SJCRH30 (cell line): ENCODE data around the gene HACD2. TPM values are rescaled to one million over a fixed set of nuclear protein-coding genes. Genes with fewer than 3 reads are reported as not detected.

Experiments
- DNase-seq, 2 experiments: peaks; one replicate each; pipeline ENCODE4 v3.0.0-alpha.2; 2015 to 2020
- H3K27ac ChIP-seq: fragments of 250-450 bp; sonication (Bioruptor Pico); 2 replicates; pipeline ENCODE4 v1.5.1; 2020; ENCODE audit warnings: mild to moderate bottlenecking, moderate library complexity
- H3K27me3 ChIP-seq: fragments of 250-450 bp; sonication (Bioruptor Pico); 2 replicates; pipeline ENCODE4 v1.5.1; 2020; ENCODE audit warnings: mild to moderate bottlenecking, moderate library complexity
- H3K36me3 ChIP-seq: fragments of 250-450 bp; sonication (Bioruptor Pico); 2 replicates; pipeline ENCODE4 v1.5.1; 2020; ENCODE audit warnings: mild to moderate bottlenecking, moderate library complexity
- H3K4me1 ChIP-seq: fragments of 250-450 bp; sonication (Bioruptor Pico); 2 replicates; pipeline ENCODE4 v1.5.1; 2020; ENCODE audit warnings: mild to moderate bottlenecking, moderate library complexity
- H3K4me3 ChIP-seq: fragments of 250-450 bp; sonication (Bioruptor Pico); 2 replicates; pipeline ENCODE4 v1.5.1; 2020; ENCODE audit warnings: mild to moderate bottlenecking, moderate library complexity
- H3K9me3 ChIP-seq: fragments of 250-450 bp; sonication (Bioruptor Pico); replicated peaks from 2 replicates; pipeline ENCODE4 v1.5.1; 2020; ENCODE audit warnings: mild to moderate bottlenecking, moderate library complexity
- total RNA-seq: library from RNA; depleted of rRNA; stranded (reverse); fragments of >200 nt; shearing (Covaris generic); gene quantifications from 2 replicates; pipeline ENCODE4 v1.2.3, GENCODE V29; 2014

Gene HACD2
- total RNA-seq, 1 experiment from 2014 or later = 37.0 TPM

DNA sequence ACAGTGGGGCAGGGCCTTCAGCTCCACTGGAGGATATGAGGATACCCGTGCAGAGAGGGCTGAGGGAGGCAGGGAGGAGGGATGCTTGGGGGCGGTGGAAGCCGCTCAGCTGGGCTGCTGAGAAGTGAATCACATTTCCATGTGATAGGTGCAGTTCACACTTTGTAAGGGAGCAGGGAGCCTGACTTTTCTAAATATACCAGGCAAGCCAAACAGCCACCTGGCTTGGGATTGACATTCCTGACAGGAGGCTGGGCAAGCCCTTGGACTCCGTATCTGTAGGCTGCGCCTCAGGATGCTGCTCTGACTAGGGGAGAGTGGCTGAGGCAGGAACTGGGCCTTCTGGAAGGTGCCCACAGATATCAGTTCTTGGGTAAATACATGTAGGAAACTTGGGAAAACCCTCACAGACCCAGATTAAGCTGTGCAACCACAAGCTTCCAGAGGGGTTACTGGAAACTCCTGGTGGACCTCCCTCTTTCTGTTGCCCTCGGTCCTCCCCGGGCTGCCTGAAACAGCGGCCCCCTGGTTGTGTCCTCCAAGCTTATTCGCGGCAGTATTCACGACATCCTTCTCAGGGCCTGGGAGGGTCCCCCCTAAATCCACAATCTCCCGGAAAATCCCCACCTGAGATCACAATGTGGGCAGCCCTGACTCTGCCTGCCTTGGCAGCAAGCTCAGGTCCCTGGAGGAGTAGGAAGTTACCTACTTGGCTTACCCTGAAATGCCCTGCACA, 103.0 kb downstream of the HACD2 start:
- no peaks in the 10 kb centered on the region for H3K4me1 ChIP-seq
- H3K9me3 ChIP-seq = no peaks in the 10 kb centered on the region
- H3K36me3 ChIP-seq = no peaks in the 10 kb centered on the region
- H3K4me3 ChIP-seq = no peak overlapping the region
- no peak for DNase-seq
- H3K27ac ChIP-seq = no peak overlapping the region
- H3K27me3 ChIP-seq = no peaks in the 10 kb centered on the region

DNA sequence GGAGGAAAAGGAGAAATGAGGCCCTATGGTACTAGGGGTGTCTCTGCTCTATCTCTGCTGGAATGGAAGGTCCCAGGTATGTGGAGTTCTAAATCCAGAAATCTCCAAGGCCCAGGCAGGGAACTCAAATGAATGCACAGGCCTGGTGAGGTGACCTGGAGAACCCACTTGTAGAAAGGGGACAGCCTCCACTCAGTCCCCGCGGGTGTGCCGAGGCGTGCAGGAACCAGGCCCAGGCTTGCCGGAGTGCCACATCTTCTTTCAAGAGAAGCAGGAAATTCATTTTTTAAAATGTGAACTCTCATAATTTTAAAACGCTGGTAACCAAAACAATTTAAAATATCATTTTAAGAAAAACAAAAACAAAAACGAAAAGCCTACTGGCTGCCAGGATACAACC, 103.8 kb downstream of the HACD2 start:
- Histone ChIP-seq H3K27me3 (0 out of 2 replicates have a peak, but pooled peaks cover 5% of the 10 kb centered on the region), H3K4me3 (no peak overlapping the region), H3K27ac (no peak overlapping the region), H3K36me3 (no peaks in the 10 kb centered on the region), H3K9me3 (no peaks in the 10 kb centered on the region), H3K4me1 (no peaks in the 10 kb centered on the region)
- DNase-seq = no peak

DNA sequence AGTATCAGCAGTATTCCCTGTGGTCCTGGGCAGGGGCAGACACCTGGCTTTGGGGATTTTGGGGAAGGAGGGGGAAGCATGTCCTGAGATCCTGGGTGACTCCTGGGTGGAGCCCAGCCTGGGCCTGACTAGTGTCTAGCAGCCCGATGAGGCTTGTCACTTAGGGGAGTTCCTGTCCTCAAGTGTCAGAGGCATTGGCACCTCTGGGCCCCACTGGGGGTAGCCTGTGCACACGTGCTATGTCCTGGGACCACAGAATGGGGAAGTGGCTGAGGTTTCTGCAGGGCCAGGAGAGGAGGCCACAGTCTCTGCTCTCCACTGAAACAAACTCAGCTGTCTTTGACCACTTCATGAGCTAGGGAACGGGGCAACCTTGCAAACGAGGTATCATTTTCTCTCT, 104.4 kb downstream of the HACD2 start:
- Histone ChIP-seq H3K4me3 (no peak overlapping the region), H3K36me3 (no peaks in the 10 kb centered on the region), H3K9me3 (no peaks in the 10 kb centered on the region), H3K27me3 (0 out of 2 replicates have a peak, but pooled peaks cover 5% of the 10 kb centered on the region), H3K4me1 (no peaks in the 10 kb centered on the region), H3K27ac (no peak overlapping the region)
- DNase-seq = no peak

DNA sequence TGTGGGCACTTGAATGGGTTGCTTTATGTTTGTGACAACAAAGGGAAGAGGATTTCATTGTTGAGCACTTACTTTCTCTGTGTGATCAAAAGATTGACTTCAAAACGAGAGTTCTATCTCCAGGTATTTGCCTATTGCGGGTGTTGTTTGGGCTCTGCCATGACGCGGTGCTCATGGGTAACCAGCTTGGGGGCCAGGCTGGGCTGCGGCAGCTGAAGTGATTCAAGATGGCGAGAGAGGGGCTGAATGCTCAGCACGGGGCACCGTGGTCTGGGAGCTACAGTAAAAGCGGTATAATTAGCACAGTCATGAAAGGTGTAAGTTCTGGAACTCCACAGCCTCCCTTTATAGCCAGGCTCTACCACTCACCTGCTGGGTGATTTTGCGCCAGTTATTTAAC, 105.0 kb downstream of the HACD2 start:
- Histone ChIP-seq H3K36me3 (no peaks in the 10 kb centered on the region), H3K27ac (no peak overlapping the region), H3K4me1 (no peaks in the 10 kb centered on the region), H3K9me3 (no peaks in the 10 kb centered on the region), H3K4me3 (no peak overlapping the region), H3K27me3 (0 out of 2 replicates have a peak, but pooled peaks cover 5% of the 10 kb centered on the region)
- no peak for DNase-seq

DNA sequence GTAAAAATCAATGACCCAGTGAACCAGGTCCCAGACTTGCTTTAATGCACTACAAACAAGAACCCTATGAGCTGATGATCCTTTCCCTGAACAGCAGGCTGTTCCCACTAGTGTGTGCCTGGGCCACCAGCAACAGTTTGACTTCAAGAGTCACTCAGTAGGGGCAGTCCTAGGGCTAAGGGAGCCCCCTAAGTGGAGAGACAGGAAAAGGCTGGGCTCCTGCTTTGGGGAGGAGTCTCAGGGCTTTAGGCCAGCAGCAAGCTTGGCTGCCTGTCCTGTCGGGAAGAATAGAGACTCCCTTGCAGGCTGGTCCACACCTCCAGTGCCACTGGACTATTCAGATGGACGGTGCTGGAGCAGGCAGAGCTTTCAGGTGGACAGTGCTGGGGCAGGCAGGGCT, 106.5 kb downstream of the HACD2 start:
- no peaks in the 10 kb centered on the region for H3K36me3 ChIP-seq
- no peaks in the 10 kb centered on the region for H3K4me1 ChIP-seq
- 0 out of 2 replicates have a peak, but pooled peaks cover 5% of the 10 kb centered on the region for H3K27me3 ChIP-seq
- no peak overlapping the region for H3K27ac ChIP-seq
- H3K9me3 ChIP-seq = no peaks in the 10 kb centered on the region
- no peak for DNase-seq
- no peak overlapping the region for H3K4me3 ChIP-seq

DNA sequence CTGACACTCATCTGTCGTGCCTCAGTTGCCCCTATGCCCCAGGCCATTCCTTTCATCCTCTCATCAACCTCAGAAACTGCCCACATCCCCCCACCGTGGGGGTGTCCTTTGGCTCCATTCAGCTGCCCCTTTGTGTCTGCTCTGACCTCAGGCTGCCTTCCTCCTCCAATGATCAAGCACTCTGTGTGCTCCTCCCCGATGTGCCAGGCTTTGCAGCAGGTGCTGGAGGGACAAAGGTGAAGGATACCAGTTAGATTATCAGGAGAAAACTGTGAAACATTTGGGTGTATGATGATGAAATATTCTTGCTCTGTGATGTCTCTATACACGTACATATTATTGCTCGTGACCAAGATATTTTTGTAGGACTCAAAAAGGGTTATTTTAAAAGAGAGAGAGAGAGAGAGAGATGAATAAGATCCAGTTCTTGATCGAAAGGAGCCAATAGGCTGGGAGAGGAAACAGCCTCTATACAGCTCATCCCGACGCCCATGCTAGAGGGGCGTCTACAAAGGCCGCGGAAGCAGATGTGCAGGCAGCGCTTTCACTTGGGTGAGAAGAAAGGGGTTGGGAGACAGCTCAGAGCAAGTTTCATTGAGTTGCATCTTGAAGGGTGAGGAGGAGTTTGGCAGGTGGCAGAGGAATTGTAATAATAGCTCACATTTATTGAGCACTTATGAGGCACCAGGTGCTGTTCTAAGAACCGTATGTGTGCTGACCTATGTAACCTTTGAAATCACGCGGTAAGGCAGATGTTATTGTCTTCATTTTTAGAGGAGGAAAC, 107.7 kb downstream of the HACD2 start:
- Histone ChIP-seq H3K27ac (no peak overlapping the region), H3K9me3 (no peaks in the 10 kb centered on the region), H3K27me3 (0 out of 2 replicates have a peak, but pooled peaks cover 5% of the 10 kb centered on the region), H3K36me3 (no peaks in the 10 kb centered on the region), H3K4me3 (no peak overlapping the region), H3K4me1 (no peaks in the 10 kb centered on the region)
- DNase-seq = no peak

DNA sequence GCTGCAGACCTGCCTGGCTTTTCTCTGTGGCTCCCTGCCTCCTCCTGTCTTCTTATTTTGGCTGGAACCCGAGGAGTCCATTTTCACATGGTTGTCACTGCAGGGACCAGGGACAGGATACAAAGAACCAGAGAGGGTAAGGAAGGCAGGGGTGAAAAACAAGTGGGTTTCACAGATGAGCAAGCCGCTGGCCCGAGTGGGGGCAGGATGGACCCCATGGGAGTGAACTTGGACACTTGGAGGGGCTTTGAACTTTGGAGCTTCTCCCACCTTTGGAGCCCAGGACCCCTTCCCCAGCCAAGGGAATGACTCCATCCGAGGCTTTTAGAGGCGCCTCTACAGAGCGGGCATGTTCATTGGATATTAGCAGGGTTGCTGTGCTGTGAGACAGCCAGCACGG, 109.1 kb downstream of the HACD2 start:
- Histone ChIP-seq H3K4me1 (no peaks in the 10 kb centered on the region), H3K36me3 (no peaks in the 10 kb centered on the region), H3K27ac (no peak overlapping the region), H3K27me3 (0 out of 2 replicates have a peak, but pooled peaks cover 5% of the 10 kb centered on the region), H3K9me3 (no peaks in the 10 kb centered on the region), H3K4me3 (no peak overlapping the region)
- DNase-seq = no peak

DNA sequence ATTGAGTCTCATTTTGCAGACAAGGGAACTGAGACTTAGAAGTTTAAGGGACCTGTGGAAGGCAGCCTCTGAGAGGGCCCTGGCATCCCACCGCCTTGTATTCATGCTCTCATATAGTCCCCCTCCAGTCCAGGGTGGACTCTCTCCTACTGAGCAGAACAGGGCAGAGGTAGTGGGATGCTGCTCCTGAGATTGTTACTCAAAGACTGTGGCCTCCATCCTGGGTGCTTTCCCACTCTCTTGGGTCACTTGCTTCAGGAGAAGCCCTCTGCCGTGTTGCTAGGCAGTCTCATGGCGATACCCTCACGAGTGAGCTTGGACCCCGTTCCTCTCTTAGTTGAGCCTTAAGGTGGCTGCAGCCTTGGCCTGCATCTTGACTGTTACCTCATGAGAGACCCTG, 113.7 kb downstream of the HACD2 start:
- H3K4me1 ChIP-seq = no peaks in the 10 kb centered on the region
- no peak overlapping the region for H3K4me3 ChIP-seq
- no peaks in the 10 kb centered on the region for H3K36me3 ChIP-seq
- no peak for DNase-seq
- peaks cover 3% of the 10 kb centered on the region for H3K27me3 ChIP-seq
- H3K9me3 ChIP-seq = no peaks in the 10 kb centered on the region
- H3K27ac ChIP-seq = no peak overlapping the region

DNA sequence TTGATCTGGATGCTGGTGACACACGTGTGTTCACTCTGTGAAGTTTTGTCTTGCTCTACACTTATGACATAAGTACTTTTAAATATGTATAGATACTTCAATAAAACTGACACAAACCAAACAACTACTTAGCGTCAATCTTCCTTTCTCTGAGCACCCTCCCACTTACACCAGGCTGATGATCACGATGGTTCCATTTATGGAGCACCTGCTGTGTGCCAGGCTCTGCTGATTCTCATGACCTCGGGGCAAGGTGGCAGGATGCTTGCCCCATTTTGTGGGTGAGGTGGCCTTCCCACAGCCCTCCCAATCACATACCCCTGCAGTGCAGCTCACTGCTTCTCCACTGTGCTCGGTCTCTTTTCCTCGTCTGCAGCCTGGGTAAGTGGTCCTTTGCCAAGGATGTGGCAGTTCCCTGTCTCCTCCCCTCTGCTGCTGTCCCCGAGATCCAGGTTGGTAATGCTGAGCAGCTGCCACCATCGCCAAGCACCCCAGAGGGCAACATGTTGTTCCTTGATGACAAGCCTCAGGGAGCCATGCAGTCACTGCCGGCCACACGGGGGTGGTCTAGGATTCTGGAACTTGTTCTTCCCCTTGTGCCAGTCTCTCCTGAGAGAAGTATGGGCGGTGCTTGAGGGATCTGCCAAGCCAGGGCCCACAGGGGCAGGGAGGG, 115.4 kb downstream of the HACD2 start:
- no peak overlapping the region for H3K4me3 ChIP-seq
- no peak for DNase-seq
- no peaks in the 10 kb centered on the region for H3K36me3 ChIP-seq
- no peak overlapping the region for H3K27ac ChIP-seq
- H3K4me1 ChIP-seq = no peaks in the 10 kb centered on the region
- H3K9me3 ChIP-seq = no peaks in the 10 kb centered on the region
- H3K27me3 ChIP-seq = peaks cover 3% of the 10 kb centered on the region

DNA sequence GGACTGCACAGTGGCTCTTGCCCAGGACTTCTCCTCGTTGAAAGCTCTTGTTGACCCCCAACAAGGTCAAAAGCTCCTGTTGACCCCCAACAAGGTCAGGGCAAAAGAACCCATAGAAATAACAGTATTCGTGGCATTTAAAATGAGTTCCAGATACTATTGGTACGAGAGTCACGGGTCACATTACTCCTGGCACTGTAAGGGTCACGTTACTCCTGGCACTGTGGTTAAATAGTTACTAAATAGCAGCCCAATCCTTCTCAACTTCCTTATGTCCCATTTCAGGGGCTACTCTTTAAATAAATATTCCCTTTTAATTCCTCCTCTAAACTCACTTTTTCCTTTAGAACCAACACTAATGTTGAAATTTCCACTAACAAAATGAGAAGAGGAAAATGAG, 117.8 kb downstream of the HACD2 start:
- Histone ChIP-seq H3K27ac (no peak overlapping the region), H3K27me3 (peaks cover 8% of the 10 kb centered on the region), H3K4me3 (no peak overlapping the region), H3K9me3 (no peaks in the 10 kb centered on the region), H3K4me1 (no peaks in the 10 kb centered on the region), H3K36me3 (no peaks in the 10 kb centered on the region)
- no peak for DNase-seq

DNA sequence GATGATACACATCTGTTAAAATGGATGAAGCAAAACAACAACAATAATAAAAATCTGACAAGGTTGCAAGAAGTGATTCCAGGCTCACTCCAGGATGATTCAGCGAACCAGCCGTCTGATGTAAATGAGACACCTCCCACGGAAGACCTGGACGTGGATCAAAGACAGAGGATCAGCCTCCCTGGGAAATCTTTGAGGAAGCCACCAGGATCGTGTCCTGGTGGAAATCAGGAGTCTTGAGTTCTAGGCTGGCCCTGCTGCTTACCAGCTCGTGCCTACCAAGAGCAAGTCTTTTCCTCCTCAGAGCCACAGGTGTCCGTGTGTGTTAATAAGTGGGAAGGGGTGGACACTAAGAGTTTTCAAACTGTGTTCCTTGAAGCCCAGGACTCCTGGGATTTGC, 120.6 kb downstream of the HACD2 start:
- no peaks in the 10 kb centered on the region for H3K36me3 ChIP-seq
- H3K27me3 ChIP-seq = peaks cover 14% of the 10 kb centered on the region
- no peaks in the 10 kb centered on the region for H3K4me1 ChIP-seq
- no peaks in the 10 kb centered on the region for H3K9me3 ChIP-seq
- no peak for DNase-seq
- no peak overlapping the region for H3K4me3 ChIP-seq
- no peak overlapping the region for H3K27ac ChIP-seq

DNA sequence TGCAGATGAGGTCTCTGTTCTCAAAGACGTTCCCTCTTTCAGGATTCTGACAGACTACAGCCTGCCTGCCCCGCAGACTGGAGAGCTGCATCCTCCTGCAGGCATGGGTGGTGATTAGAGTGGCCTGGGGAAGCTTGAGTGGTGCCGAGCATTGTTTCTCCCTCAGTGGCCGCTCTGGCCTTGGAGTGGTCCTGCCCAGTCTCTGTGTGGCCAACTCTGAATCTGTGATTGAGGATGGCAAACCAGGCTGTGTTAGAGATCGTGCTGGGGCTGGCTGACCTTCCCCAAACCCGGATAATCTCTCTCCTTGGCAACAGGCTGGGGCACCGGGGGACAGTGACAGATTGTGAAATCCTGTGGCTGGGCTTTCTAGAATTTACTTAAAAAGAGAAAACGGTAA, 125.0 kb downstream of the HACD2 start:
- Histone ChIP-seq H3K9me3 (no peaks in the 10 kb centered on the region), H3K36me3 (no peaks in the 10 kb centered on the region), H3K4me3 (no peak overlapping the region), H3K27me3 (peaks cover 23% of the 10 kb centered on the region), H3K4me1 (no peaks in the 10 kb centered on the region), H3K27ac (no peak overlapping the region)
- no peak for DNase-seq

DNA sequence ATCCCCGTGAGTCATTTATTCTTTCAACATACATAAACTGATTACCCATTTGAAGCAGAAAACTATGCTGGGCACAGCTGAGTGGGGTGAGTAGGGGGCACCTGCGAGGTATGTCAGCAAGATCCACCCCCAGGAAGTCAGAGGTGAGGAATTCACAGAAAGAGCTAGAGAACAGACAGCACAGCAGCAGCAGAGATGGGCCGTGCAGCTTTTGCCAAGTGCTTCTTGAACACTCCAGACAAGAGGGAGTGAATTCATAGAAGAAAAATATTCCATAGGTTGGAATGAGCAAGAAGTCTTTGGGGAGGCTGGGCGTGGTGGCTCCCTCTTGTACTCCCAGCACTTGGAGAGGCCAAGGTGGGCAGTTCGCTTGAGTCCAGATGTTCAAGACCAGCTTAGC, 126.6 kb downstream of the HACD2 start:
- H3K27me3 ChIP-seq = peaks cover 18% of the 10 kb centered on the region
- no peak for DNase-seq
- no peak overlapping the region for H3K27ac ChIP-seq
- no peaks in the 10 kb centered on the region for H3K9me3 ChIP-seq
- no peaks in the 10 kb centered on the region for H3K36me3 ChIP-seq
- no peak overlapping the region for H3K4me3 ChIP-seq
- no peaks in the 10 kb centered on the region for H3K4me1 ChIP-seq

DNA sequence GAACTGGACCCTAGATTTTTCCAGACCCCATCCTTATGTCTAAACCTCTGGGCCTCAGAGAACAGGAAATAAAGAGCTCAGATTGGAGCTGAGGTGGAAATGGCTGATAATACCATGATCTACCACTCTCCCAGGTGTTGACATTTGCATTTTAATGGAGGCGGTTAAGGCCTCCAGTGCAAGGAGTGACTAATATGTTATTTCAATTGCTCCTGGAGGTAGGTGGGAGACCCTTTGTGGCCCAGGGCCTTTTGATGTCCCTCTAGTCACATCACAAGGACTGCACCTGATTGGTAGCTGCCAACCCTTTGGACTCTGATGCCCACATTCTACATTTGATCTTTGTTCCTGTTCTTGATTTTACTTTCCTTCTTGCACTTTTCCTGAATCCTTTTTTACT, 127.0 kb downstream of the HACD2 start:
- peaks cover 18% of the 10 kb centered on the region for H3K27me3 ChIP-seq
- H3K36me3 ChIP-seq = no peaks in the 10 kb centered on the region
- H3K27ac ChIP-seq = no peak overlapping the region
- H3K4me3 ChIP-seq = no peak overlapping the region
- no peaks in the 10 kb centered on the region for H3K9me3 ChIP-seq
- no peak for DNase-seq
- H3K4me1 ChIP-seq = no peaks in the 10 kb centered on the region

DNA sequence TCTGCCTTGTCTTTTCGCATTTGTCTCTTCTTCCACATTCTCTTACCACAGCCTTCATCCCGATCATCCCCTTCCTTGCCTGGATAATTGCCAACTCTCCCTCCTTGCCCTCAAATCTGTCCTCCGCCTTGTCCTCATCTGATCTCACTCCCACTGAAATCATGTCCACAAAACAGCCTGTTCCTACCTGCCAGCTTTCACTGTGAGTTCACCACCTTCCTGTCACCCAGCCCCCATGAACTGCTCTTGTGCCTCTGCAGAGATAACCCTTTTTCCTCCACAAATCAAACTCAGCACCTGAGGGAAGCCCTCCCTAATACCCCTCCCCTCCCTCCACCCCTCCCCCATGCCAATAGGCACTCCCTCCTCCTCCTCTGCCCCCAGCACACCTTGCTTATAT, 131.2 kb downstream of the HACD2 start:
- peaks cover 16% of the 10 kb centered on the region for H3K27me3 ChIP-seq
- H3K9me3 ChIP-seq = no peaks in the 10 kb centered on the region
- DNase-seq = no peak
- H3K4me3 ChIP-seq = no peak overlapping the region
- no peaks in the 10 kb centered on the region for H3K36me3 ChIP-seq
- no peak overlapping the region for H3K27ac ChIP-seq
- no peaks in the 10 kb centered on the region for H3K4me1 ChIP-seq
